CD14-positive monocyte (primary cell): Measurements from ENCODE around the gene OR5K2. TPM values are rescaled to one million over a fixed set of nuclear protein-coding genes. Genes with fewer than 3 reads are reported as not detected.

Experiments used
- DNase-seq, 3 donors: peaks; one replicate each; pipeline ENCODE4 v3.0.0-alpha.2; 2011 to 2022
- H2AFZ ChIP-seq: 2 replicates; pipeline ENCODE4 v1.6.0; 2012; ENCODE audit warnings: mild to moderate bottlenecking, low read depth, low read length, inconsistent platforms; ENCODE audit not compliant: insufficient read depth, poor library complexity, severe bottlenecking
- H3K27ac ChIP-seq, 2 donors: 1 replicate in 1 of 2; 2 replicates in 1 of 2; pipeline ENCODE4 v1.5.1; 2012 to 2013; ENCODE audit warnings: low read length in 2 of 2, control low read depth in 1 of 2, inconsistent platforms in 1 of 2, low read depth in 1 of 2, mild to moderate bottlenecking in 1 of 2
- H3K27me3 ChIP-seq, 2 donors: one replicate each; pipeline versions ENCODE4 v1.6.0 to v1.6.1; 2011 to 2013; ENCODE audit warnings: low read length in 2 of 2; ENCODE audit not compliant: control insufficient read depth in 2 of 2, insufficient read depth in 2 of 2
- H3K36me3 ChIP-seq, 2 donors: replicated peaks in 1 of 2; 1 replicate in 1 of 2; 2 replicates in 1 of 2; pipeline versions ENCODE4 v1.5.1 to v1.6.1; 2012 to 2013; ENCODE audit warnings: low read length in 2 of 2, control low read depth in 1 of 2, inconsistent platforms in 1 of 2, mild to moderate bottlenecking in 1 of 2; ENCODE audit not compliant: insufficient read depth in 2 of 2, control insufficient read depth in 1 of 2
- H3K4me1 ChIP-seq, 2 donors: 1 replicate in 1 of 2; 2 replicates in 1 of 2; pipeline versions ENCODE4 v1.5.1 to v1.6.1; 2012 to 2013; ENCODE audit warnings: low read length in 2 of 2, control low read depth in 1 of 2, inconsistent platforms in 1 of 2, mild to moderate bottlenecking in 1 of 2, moderate library complexity in 1 of 2; ENCODE audit not compliant: insufficient read depth in 2 of 2, control insufficient read depth in 1 of 2
- H3K4me2 ChIP-seq: replicated peaks from 2 replicates; pipeline ENCODE3; 2012; ENCODE audit warnings: low read length, moderate library complexity, mild to moderate bottlenecking; ENCODE audit not compliant: poor library complexity, severe bottlenecking; ENCODE audit errors: extremely low read depth
- H3K4me3 ChIP-seq, 3 experiments: fragments of 200-600 bp in 1 of 3; sonication (generic) in 1 of 3; replicated peaks in 1 of 3; 1 replicate in 2 of 3; 2 replicates in 1 of 3; pipeline ENCODE4 v1.5.1; 2011 to 2013; ENCODE audit warnings: low read length in 3 of 3, mild to moderate bottlenecking in 3 of 3, control low read depth in 2 of 3, low read depth in 2 of 3, inconsistent platforms in 1 of 3, moderate library complexity in 1 of 3
- H3K79me2 ChIP-seq: 2 replicates; pipeline ENCODE4 v1.6.0; 2012; ENCODE audit warnings: mild to moderate bottlenecking, control low read depth, inconsistent platforms, low read length, moderate library complexity; ENCODE audit not compliant: insufficient read depth
- H3K9ac ChIP-seq: 2 replicates; pipeline ENCODE4 v1.6.0; 2017; ENCODE audit warnings: low read length, mild to moderate bottlenecking; ENCODE audit not compliant: insufficient read depth, poor library complexity, severe bottlenecking
- H3K9me3 ChIP-seq, 2 donors: replicated peaks in 1 of 2; 1 replicate in 1 of 2; 2 replicates in 1 of 2; pipeline versions ENCODE4 v1.5.1 to v1.6.1; 2012 to 2013; ENCODE audit warnings: low read length in 2 of 2, control low read depth in 1 of 2; ENCODE audit not compliant: control insufficient read depth in 1 of 2, insufficient read depth in 1 of 2
- H4K20me1 ChIP-seq: 2 replicates; pipeline ENCODE4 v1.6.0; 2012; ENCODE audit warnings: mild to moderate bottlenecking, low read length, control low read depth, moderate library complexity; ENCODE audit not compliant: insufficient read depth
- H3K27ac Mint-ChIP-seq, 7 donors: one replicate each; pipeline ENCODE4 v1.8.0; 2020; ENCODE audit warnings: mild to moderate bottlenecking in 7 of 7, mixed read lengths in 7 of 7, moderate library complexity in 6 of 7, inconsistent platforms in 2 of 7
- H3K27me3 Mint-ChIP-seq, 3 donors: one replicate each; pipeline ENCODE4 v1.8.0; 2021 to 2022; ENCODE audit warnings: low read depth in 3 of 3, mild to moderate bottlenecking in 3 of 3, mixed read lengths in 3 of 3, moderate library complexity in 3 of 3, inconsistent platforms in 1 of 3
- H3K36me3 Mint-ChIP-seq, 2 donors: one replicate each; pipeline ENCODE4 v1.8.0; 2020; ENCODE audit warnings: mixed read lengths in 2 of 2, inconsistent platforms in 1 of 2, mild to moderate bottlenecking in 1 of 2
- H3K4me1 Mint-ChIP-seq: one replicate; pipeline ENCODE4 v1.8.0; 2020; ENCODE audit warnings: mild to moderate bottlenecking, mixed read lengths
- H3K4me3 Mint-ChIP-seq, 2 donors: one replicate each; pipeline ENCODE4 v1.8.0; 2020; ENCODE audit warnings: mild to moderate bottlenecking in 2 of 2, mixed read lengths in 2 of 2, moderate library complexity in 1 of 2
- H3K9me3 Mint-ChIP-seq, 7 donors: one replicate each; pipeline ENCODE4 v1.8.0; 2020 to 2022; ENCODE audit warnings: mixed read lengths in 7 of 7, mild to moderate bottlenecking in 6 of 7, moderate library complexity in 6 of 7, inconsistent platforms in 2 of 7
- CTCF ChIP-seq: fragments of 200-600 bp; IDR thresholded peaks from one replicate; pipeline ENCODE4 v1.8.0; 2022; ENCODE audit warnings: antibody characterized with exemption, mild to moderate bottlenecking
- WGBS: methylation state at CpG from one replicate; pipeline ENCODE4 v1.1.5; 2013; ENCODE audit warnings: missing lambda C conversion rate; ENCODE audit not compliant: insufficient coverage; 5-methylcytosine and 5-hydroxymethylcytosine counted together
- intact Hi-C, 2 donors: fragments of 100-400 bp; cut with micrococcal nuclease; formaldehyde crosslinking; loops; one replicate each; pipeline versions ENCODE4 v1.15.0 to v1.15.1; 2023
- polyA plus RNA-seq, 3 donors: library from polyadenylated mRNA; depleted of rRNA in 1 of 3; unstranded in 2 of 3; stranded (reverse) in 1 of 3; fragments of 300-500 nt in 2 of 3; fragments of >200 nt in 1 of 3; fragmentation: Illumina TruSeq in 2 of 3; gene quantifications; 1 replicate in 2 of 3; 2 replicates in 1 of 3; pipeline ENCODE4 v1.2.3, GENCODE V29; 2012 to 2021

The OR5K2 gene
- polyA plus RNA-seq, 3 donors, result not detected

GRCh38 chr3:98530676-98531075 lies 33.2 kb downstream of the OR5K2 start:
- Mint-ChIP-seq H3K27me3 (peaks cover 0 to 13% (median 0%) of the 10 kb centered on the region in 3 donors), H3K9me3 (no peaks in the 10 kb centered on the region), H3K4me1 (peaks cover 9% of the 10 kb centered on the region), H3K36me3 (no peaks in the 10 kb centered on the region), H3K4me3 (no peak overlapping the region), H3K27ac (no peak overlapping the region)
- no peak overlapping the region for H3K4me2 ChIP-seq
- H3K4me3 ChIP-seq, result no peak overlapping the region
- H3K27me3 ChIP-seq, result peaks cover 0 to 3% of the 10 kb centered on the region in 2 donors
- TF ChIP-seq CTCF, result no peak
- no peaks in the 10 kb centered on the region for H3K79me2 ChIP-seq
- H3K36me3 ChIP-seq, result no peaks in the 10 kb centered on the region
- intact Hi-C loops, result no loop called here
- no peak for DNase-seq
- no peak overlapping the region for H3K27ac ChIP-seq
- no peaks in the 10 kb centered on the region for H3K4me1 ChIP-seq
- no peaks in the 10 kb centered on the region for H3K9me3 ChIP-seq
- H2AFZ ChIP-seq, result no peak overlapping the region
- WGBS, result no CpG with 5 or more reads among the region's 2 CpGs
- H3K9ac ChIP-seq, result no peak overlapping the region
- H4K20me1 ChIP-seq, result no peaks in the 10 kb centered on the region

- H3K9ac ChIP-seq, result no peak within 1 kb of the TSS
Observed at GRCh38 chr3:98531622-98532274, 34.3 kb downstream of the OR5K2 start, which contains the start of gene GPR15. Gene GPR15, plus strand, starts transcription at chr3:98531978. Its CDS starts 56 bp downstream, at chr3:98532034.

More at GRCh38 chr3:98531622-98532274, 34.3 kb downstream of the OR5K2 start, which contains the start of gene GPR15:
- no peak within 1 kb of the TSS for H3K4me2 ChIP-seq
- no peak within 1 kb of the TSS for H3K4me3 Mint-ChIP-seq
- H3K4me1 ChIP-seq, result no peaks in the 10 kb centered on the region
- peaks cover 0 to 3% of the 10 kb centered on the region in 2 donors for H3K27me3 ChIP-seq
- intact Hi-C loops, result no loop called here
- no peaks in the 10 kb centered on the region for H3K79me2 ChIP-seq
- H3K4me1 Mint-ChIP-seq, result peaks cover 9% of the 10 kb centered on the region
- no peaks in the 10 kb centered on the region for H3K9me3 ChIP-seq
- peak within 1 kb of the TSS; percentile 19 for H2AFZ ChIP-seq
- no peak within 1 kb of the TSS for H3K4me3 ChIP-seq
- no peak within 1 kb of the TSS for H3K27ac ChIP-seq
- no peaks in the 10 kb centered on the region for H3K36me3 ChIP-seq
- no peak for DNase-seq
- no peaks in the 10 kb centered on the region for H3K36me3 Mint-ChIP-seq
- WGBS, result 90% methylated on average over 2 of the region's 7 CpGs
- TF ChIP-seq CTCF, result no peak
- H4K20me1 ChIP-seq, result no peaks in the 10 kb centered on the region
- no peaks in the 10 kb centered on the region for H3K9me3 Mint-ChIP-seq
- H3K27ac Mint-ChIP-seq, result no peak within 1 kb of the TSS
- peaks cover 0 to 13% (median 0%) of the 10 kb centered on the region in 3 donors for H3K27me3 Mint-ChIP-seq
